Fibroblast of villous mesenchyme (primary cell): Measurements from ENCODE around the gene SCN5A. TPM values are rescaled to one million over a fixed set of nuclear protein-coding genes. Genes with fewer than 3 reads are reported as not detected.

Source experiments
- DNase-seq: peaks from one replicate; pipeline ENCODE4 v3.0.0-alpha.2; 2010; ENCODE audit warnings: low read depth
- H3K4me3 ChIP-seq: 2 replicates; pipeline ENCODE4 v1.5.1; 2011; ENCODE audit warnings: low read depth, mild to moderate bottlenecking, low read length
- total RNA-seq: library from RNA; depleted of rRNA; stranded (reverse); fragments of >200 nt; gene quantifications from 2 replicates; pipeline ENCODE4 v1.2.3, GENCODE V29; 2012
- TF ChIP-seq, protein P1 (sequence below): IDR thresholded peaks from 2 replicates; pipeline ENCODE4 v1.5.1; 2012; ENCODE audit warnings: low read depth, mild to moderate bottlenecking, low read length; ENCODE audit not compliant: insufficient read depth

The SCN5A gene
- total RNA-seq, 1 donor, result 0.43 TPM

GRCh38 chr3:38647217-38647970 is 2.1 kb downstream of the SCN5A start:
- no peak for DNase-seq
- TF ChIP-seq, protein P1, sequence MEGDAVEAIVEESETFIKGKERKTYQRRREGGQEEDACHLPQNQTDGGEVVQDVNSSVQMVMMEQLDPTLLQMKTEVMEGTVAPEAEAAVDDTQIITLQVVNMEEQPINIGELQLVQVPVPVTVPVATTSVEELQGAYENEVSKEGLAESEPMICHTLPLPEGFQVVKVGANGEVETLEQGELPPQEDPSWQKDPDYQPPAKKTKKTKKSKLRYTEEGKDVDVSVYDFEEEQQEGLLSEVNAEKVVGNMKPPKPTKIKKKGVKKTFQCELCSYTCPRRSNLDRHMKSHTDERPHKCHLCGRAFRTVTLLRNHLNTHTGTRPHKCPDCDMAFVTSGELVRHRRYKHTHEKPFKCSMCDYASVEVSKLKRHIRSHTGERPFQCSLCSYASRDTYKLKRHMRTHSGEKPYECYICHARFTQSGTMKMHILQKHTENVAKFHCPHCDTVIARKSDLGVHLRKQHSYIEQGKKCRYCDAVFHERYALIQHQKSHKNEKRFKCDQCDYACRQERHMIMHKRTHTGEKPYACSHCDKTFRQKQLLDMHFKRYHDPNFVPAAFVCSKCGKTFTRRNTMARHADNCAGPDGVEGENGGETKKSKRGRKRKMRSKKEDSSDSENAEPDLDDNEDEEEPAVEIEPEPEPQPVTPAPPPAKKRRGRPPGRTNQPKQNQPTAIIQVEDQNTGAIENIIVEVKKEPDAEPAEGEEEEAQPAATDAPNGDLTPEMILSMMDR, result no peak
- no peak overlapping the region for H3K4me3 ChIP-seq

DNA sequence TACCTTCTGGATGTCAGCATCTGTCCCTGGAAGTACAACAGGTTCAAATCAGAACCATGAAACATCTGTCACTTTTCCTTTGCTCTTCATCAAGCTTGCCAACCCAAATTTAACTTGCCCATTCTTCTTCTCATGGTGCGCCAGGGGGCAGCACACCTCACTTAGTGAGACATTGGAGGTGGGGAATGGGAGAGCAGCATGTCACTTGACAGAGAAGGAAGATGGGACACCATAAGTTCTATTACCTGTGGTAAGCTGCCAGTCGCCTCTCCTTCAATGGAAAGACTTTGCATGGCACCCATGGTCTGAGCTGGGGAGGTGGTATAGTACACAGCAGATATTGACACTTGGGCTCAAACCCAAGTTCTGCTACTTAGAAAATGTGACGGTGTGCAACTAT is 2.9 kb downstream of the SCN5A start:
- peak; percentile 12 for DNase-seq
- no peak overlapping the region for H3K4me3 ChIP-seq
- TF ChIP-seq, protein P1, result peak; percentile 39

DNA sequence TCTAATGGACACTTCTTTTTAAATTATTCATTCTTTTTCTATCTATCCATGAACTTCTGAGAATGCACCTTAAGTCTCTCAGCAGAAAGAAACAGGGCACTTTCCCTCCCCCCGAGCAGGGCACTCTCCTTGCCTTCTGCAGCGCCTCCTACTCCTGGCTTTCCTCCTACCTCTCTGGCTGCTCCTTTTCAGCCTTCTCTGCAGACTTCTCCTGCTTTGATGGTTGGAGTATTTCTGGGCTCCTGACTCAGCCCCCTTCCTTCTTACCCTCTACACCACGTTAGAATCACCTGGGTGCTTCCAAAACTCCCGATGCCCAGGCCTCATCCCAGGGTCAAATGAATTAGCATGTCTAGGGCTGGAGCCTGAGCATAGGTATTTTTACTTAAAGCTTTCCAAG is 3.4 kb downstream of the SCN5A start:
- no peak overlapping the region for H3K4me3 ChIP-seq
- no peak for DNase-seq
- TF ChIP-seq, protein P1, result no peak

- no peak overlapping the region for H3K4me3 ChIP-seq
- no peak for DNase-seq
- TF ChIP-seq, protein P1, result no peak
Observed at GRCh38 chr3:38645601-38646000, 3.9 kb downstream of the SCN5A start.

GRCh38 chr3:38645076-38645475 is 4.4 kb downstream of the SCN5A start:
- no peak overlapping the region for H3K4me3 ChIP-seq
- TF ChIP-seq, protein P1, result no peak
- DNase-seq, result no peak

DNA sequence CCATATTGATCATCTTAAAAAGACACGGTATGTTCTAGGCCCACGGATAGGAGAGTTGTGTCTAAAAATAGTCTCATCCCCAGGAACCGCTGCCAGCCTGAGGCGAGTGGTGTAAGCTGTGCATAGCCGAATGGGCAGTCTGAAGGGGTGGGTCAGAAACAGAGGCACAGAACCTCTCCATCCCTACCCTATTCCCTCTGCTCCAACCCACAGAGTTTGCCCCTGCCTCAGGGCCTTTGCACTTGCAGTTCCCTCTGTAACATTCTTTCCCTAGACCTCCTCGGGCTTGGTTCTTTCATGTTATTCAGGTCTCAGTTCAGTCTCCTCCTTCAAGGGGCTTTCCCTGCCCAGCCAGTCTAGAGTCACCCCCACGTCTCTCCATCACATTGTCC is 4.8 kb downstream of the SCN5A start:
- H3K4me3 ChIP-seq, result no peak overlapping the region
- no peak for DNase-seq
- TF ChIP-seq, protein P1, result no peak
